ENCODE data around the gene EXOSC2. TPM values are rescaled to one million over a fixed set of nuclear protein-coding genes. Genes with fewer than 3 reads are reported as not detected.

The EXOSC2 gene
- total and polyA plus RNA-seq, 2 of the 13 experiments (the other 11 are each of a cell fraction or from before 2014, with no cell fraction given): 27.5 to 63.8 TPM

DNA sequence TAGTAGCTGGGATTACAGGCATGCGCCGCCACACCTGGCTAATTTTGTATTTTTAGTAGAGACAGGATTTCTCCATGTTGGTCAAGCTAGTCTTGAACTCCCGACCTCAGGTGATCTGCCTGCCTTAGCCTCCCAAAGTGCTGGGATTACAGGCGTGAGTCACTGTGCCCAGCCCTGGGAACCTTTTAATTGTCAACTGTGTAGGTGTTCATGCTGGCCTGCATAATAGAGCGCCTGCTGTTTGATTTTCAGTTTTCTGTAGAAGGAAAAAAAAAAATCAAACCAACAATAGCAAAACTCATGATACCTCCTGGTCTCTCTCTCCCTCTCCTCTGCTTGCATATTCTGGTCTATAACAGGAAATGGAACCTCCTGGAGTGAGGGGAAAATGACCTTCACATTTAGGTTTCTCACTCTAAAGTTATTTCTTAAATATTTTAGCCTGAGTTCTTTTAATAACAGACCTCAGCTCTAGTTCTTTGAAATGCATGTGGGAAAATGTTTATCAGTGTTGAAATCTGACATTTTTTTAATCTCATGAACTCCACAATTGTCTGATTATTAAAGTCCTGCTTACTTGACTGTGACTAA, 51.7 kb downstream of the EXOSC2 start:
- no peak for ATAC-seq
- H4K20me1 ChIP-seq (ENCODE audit: insufficient read depth, low read length): 0 out of 2 replicates have a peak, but pooled peaks cover 2% of the 10 kb centered on the region
- H3K27ac ChIP-seq (ENCODE audit: extremely low read length, insufficient read depth, low read length): no peak overlapping the region
- H3K9ac ChIP-seq (ENCODE audit: insufficient read depth, low read depth, low read length): no peak overlapping the region
- no peak for DNase-seq (ENCODE audit: low spot score)
- WGBS (ENCODE audit: low lambda C conversion rate): 89% methylated on average over 5 of the region's 5 CpGs
- in situ Hi-C loops (cut with HindIII; ENCODE audit: extremely low pct_ligation_motif_present, low pct_unique_long_range_greater_than_20kb): no loop called here
- ChIA-PET POLR2A (no interaction called here), CTCF (ENCODE audit: low intra/inter-chr PET ratio, low total read pairs) (no interaction called here)
- FAIRE-seq: no peak
- no TSS peak for BruUV-seq (replicated peaks)
- H3K9me3 ChIP-seq (ENCODE audit: low read length): no peaks in the 10 kb centered on the region
- TF ChIP-seq ZNF772 (CRISPR knock-in tag; IDR thresholded peaks at IDR 0.05) (no peak), IKZF4 (CRISPR knock-in tag; IDR thresholded peaks at IDR 0.05; ENCODE audit: borderline replicate concordance, low read depth, not compliant biosample characterization) (no peak), ZNF720 (CRISPR knock-in tag; IDR thresholded peaks at IDR 0.05) (no peak), ZKSCAN8 (CRISPR knock-in tag; IDR thresholded peaks at IDR 0.05; ENCODE audit: borderline replicate concordance) (0 out of 2 replicates have a peak, but pooled peaks have one; percentile 46)
- TF ChIP-seq, protein P1, sequence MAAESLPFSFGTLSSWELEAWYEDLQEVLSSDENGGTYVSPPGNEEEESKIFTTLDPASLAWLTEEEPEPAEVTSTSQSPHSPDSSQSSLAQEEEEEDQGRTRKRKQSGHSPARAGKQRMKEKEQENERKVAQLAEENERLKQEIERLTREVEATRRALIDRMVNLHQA (CRISPR knock-in tag; IDR thresholded peaks at IDR 0.05): no peak
- H3K4me2 ChIP-seq (ENCODE audit: low read depth, low read length): no peak overlapping the region
- peaks cover 8% of the 10 kb centered on the region for H3K4me1 ChIP-seq (ENCODE audit: insufficient read depth, low read length)
- H3K27me3 ChIP-seq (ENCODE audit: control insufficient read depth in 1 of 2, insufficient read depth in 2 of 2, low read length in 2 of 2): no peaks in the 10 kb centered on the region
- H3K4me3 ChIP-seq (replicated peaks in 1 of 3; ENCODE audit: insufficient read depth in 1 of 3, low read depth in 2 of 3, low read length in 3 of 3): no peak overlapping the region
- H3K36me3 ChIP-seq (replicated peaks in 1 of 2; ENCODE audit: control insufficient read depth in 1 of 2, insufficient read depth in 2 of 2, low read length in 2 of 2): no peaks in the 10 kb centered on the region
- peaks cover 15% of the 10 kb centered on the region for H3K79me2 ChIP-seq (ENCODE audit: insufficient read depth, low read length)
- intact Hi-C loops (cut with micrococcal nuclease; ENCODE audit: unreplicated experiment): no loop called here
- H2AFZ ChIP-seq (ENCODE audit: low read length): no peak overlapping the region

GRCh38 chr9:130745829-130746228, 52.2 kb downstream of the EXOSC2 start:
- in situ Hi-C loops (cut with HindIII; ENCODE audit: extremely low pct_ligation_motif_present, low pct_unique_long_range_greater_than_20kb): no loop called here
- Histone ChIP-seq H3K27me3 (ENCODE audit: control insufficient read depth in 1 of 2, insufficient read depth in 2 of 2, low read length in 2 of 2) (no peaks in the 10 kb centered on the region), H4K20me1 (ENCODE audit: insufficient read depth, low read length) (0 out of 2 replicates have a peak, but pooled peaks cover 2% of the 10 kb centered on the region), H3K27ac (ENCODE audit: extremely low read length, insufficient read depth, low read length) (no peak overlapping the region), H3K4me1 (ENCODE audit: insufficient read depth, low read length) (peaks cover 3% of the 10 kb centered on the region), H3K4me3 (replicated peaks in 1 of 3; ENCODE audit: insufficient read depth in 1 of 3, low read depth in 2 of 3, low read length in 3 of 3) (no peak overlapping the region), H3K36me3 (replicated peaks in 1 of 2; ENCODE audit: control insufficient read depth in 1 of 2, insufficient read depth in 2 of 2, low read length in 2 of 2) (no peaks in the 10 kb centered on the region), H2AFZ (ENCODE audit: low read length) (no peak overlapping the region), H3K9ac (ENCODE audit: insufficient read depth, low read depth, low read length) (no peak overlapping the region), H3K9me3 (ENCODE audit: low read length) (no peaks in the 10 kb centered on the region), H3K4me2 (ENCODE audit: low read depth, low read length) (no peak overlapping the region), H3K79me2 (ENCODE audit: insufficient read depth, low read length) (peaks cover 15% of the 10 kb centered on the region)
- CTCF ChIA-PET (ENCODE audit: low intra/inter-chr PET ratio, low total read pairs): no interaction called here
- intact Hi-C loops (cut with micrococcal nuclease; ENCODE audit: unreplicated experiment): no loop called here
- BruUV-seq (replicated peaks): no TSS peak
- FAIRE-seq: no peak
- DNase-seq (ENCODE audit: low spot score): no peak
- ATAC-seq: no peak
- WGBS (ENCODE audit: low lambda C conversion rate): 88% methylated on average over 5 of the region's 5 CpGs
- POLR2A ChIA-PET: no interaction called here
- TF ChIP-seq, protein P2, sequence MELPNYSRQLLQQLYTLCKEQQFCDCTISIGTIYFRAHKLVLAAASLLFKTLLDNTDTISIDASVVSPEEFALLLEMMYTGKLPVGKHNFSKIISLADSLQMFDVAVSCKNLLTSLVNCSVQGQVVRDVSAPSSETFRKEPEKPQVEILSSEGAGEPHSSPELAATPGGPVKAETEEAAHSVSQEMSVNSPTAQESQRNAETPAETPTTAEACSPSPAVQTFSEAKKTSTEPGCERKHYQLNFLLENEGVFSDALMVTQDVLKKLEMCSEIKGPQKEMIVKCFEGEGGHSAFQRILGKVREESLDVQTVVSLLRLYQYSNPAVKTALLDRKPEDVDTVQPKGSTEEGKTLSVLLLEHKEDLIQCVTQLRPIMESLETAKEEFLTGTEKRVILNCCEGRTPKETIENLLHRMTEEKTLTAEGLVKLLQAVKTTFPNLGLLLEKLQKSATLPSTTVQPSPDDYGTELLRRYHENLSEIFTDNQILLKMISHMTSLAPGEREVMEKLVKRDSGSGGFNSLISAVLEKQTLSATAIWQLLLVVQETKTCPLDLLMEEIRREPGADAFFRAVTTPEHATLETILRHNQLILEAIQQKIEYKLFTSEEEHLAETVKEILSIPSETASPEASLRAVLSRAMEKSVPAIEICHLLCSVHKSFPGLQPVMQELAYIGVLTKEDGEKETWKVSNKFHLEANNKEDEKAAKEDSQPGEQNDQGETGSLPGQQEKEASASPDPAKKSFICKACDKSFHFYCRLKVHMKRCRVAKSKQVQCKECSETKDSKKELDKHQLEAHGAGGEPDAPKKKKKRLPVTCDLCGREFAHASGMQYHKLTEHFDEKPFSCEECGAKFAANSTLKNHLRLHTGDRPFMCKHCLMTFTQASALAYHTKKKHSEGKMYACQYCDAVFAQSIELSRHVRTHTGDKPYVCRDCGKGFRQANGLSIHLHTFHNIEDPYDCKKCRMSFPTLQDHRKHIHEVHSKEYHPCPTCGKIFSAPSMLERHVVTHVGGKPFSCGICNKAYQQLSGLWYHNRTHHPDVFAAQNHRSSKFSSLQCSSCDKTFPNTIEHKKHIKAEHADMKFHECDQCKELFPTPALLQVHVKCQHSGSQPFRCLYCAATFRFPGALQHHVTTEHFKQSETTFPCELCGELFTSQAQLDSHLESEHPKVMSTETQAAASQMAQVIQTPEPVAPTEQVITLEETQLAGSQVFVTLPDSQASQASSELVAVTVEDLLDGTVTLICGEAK (IDR thresholded peaks at IDR 0.05): no peak
- TF ChIP-seq, protein P2 (CRISPR knock-in tag; IDR thresholded peaks at IDR 0.05): no peak
- no peak for TF ChIP-seq NFIC (IDR thresholded peaks at IDR 0.05; ENCODE audit: low read length)
- TF ChIP-seq PPARG (CRISPR knock-in tag; conservative IDR thresholded peaks at IDR 0.05): no peak
- no peak for TF ChIP-seq SAFB2 (CRISPR knock-in tag; IDR thresholded peaks at IDR 0.05; ENCODE audit: borderline replicate concordance, low read depth)
